Spleen (tissue), 7 donors: Measurements from ENCODE around the gene ZNF594.

ENCODE experiments used
- CTCF ChIP-seq, 11 experiments: fragments of 200-600 bp in 7 of 11; fragments of 450-650 bp in 4 of 11; sonication (generic) in 4 of 11; IDR thresholded peaks in 8 of 11; conservative IDR thresholded peaks in 3 of 11; 1 replicate in 7 of 11; 2 replicates in 4 of 11; pipeline versions ENCODE4 v1.4.0 to v1.8.0; 2016 to 2021; ENCODE audit warnings: antibody characterized with exemption in 11 of 11, inconsistent platforms in 4 of 11, mild to moderate bottlenecking in 1 of 11
- POLR2A ChIP-seq, 3 donors: fragments of 450-650 bp; IDR thresholded peaks; one replicate each; pipeline ENCODE4 v1.5.1; 2017; ENCODE audit warnings: antibody characterized with exemption in 3 of 3, mild to moderate bottlenecking in 1 of 3
- POLR2AphosphoS5 ChIP-seq, 3 donors: sonication (generic); formaldehyde crosslinking; IDR thresholded peaks; one replicate each; pipeline ENCODE4 v1.5.1; 2017; ENCODE audit warnings: antibody characterized with exemption in 3 of 3
- donor health status: DM: no; HTN: no; CAD: no; lungs with moderate emphysema.
- donor health status: DM: no; HTN: no; CAD: no.
- donor health status: DM: no; HTN: no; CAD: no.

GRCh38 chr17:5184288-5184687 lies 7.4 kb downstream of the ZNF594 start:
- TF ChIP-seq CTCF (IDR thresholded peaks at IDR 0.05 in 8 of 11, conservative IDR thresholded peaks at IDR 0.05 in 3 of 11) (no peak), POLR2A (IDR thresholded peaks at IDR 0.05) (no peak), POLR2AphosphoS5 (IDR thresholded peaks at IDR 0.05) (peak in 1 of 3 donors; percentile 22)
